Neural cell (in vitro differentiated cells): ENCODE measurements around the gene PLCH1. TPM values are rescaled to one million over a fixed set of nuclear protein-coding genes. Genes with fewer than 3 reads are reported as not detected.
"Not testable (repeated sequence)": the region's sequence is repeated elsewhere in the genome, so short reads cannot be mapped to it uniquely, and the experiment has no call there.

Source experiments
- H2AFZ ChIP-seq: fragments of 200-600, 300-800 bp; sonication (generic), shearing (Covaris generic); 2 replicates; pipeline ENCODE4 v1.6.0; 2014; ENCODE audit warnings: low read depth, mild to moderate bottlenecking, antibody characterized with exemption, low read length, moderate library complexity
- H3F3A ChIP-seq: fragments of 200-600 bp; shearing (Covaris generic); 2 replicates; pipeline ENCODE4 v1.6.1; 2016; ENCODE audit warnings: mild to moderate bottlenecking, moderate library complexity, mixed read lengths, antibody characterized with exemption, low read length; ENCODE audit not compliant: insufficient read depth, poor library complexity, severe bottlenecking
- H3K27ac ChIP-seq: fragments of 200-600, 300-800 bp; sonication (generic), shearing (Covaris generic); 2 replicates; pipeline ENCODE4 v1.5.1; 2014; ENCODE audit warnings: mild to moderate bottlenecking, low read length, moderate library complexity
- H3K27me3 ChIP-seq: fragments of 300-800, 200-600 bp; sonication (generic), shearing (Covaris generic); 2 replicates; pipeline ENCODE4 v1.6.0; 2014; ENCODE audit warnings: mild to moderate bottlenecking, low read depth, low read length, moderate library complexity; ENCODE audit not compliant: insufficient read depth
- H3K36me3 ChIP-seq: fragments of 300-800, 200-600 bp; sonication (generic), shearing (Covaris generic); 2 replicates; pipeline ENCODE4 v1.5.1; 2014; ENCODE audit warnings: mild to moderate bottlenecking, antibody characterized with exemption, low read length, moderate library complexity; ENCODE audit not compliant: insufficient read depth
- H3K4me2 ChIP-seq: fragments of 300-800, 200-600 bp; sonication (generic), shearing (Covaris generic); 2 replicates; pipeline ENCODE4 v1.6.0; 2014; ENCODE audit warnings: mild to moderate bottlenecking, low read length
- H3K4me3 ChIP-seq: fragments of 300-800, 200-600 bp; sonication (generic), shearing (Covaris generic); 2 replicates; pipeline ENCODE4 v1.5.1; 2014; ENCODE audit warnings: mild to moderate bottlenecking, low read length, moderate library complexity
- H3K79me2 ChIP-seq: fragments of 200-600 bp; shearing (Covaris generic); replicated peaks from 2 replicates; pipeline ENCODE4 v1.6.0; 2014; ENCODE audit warnings: mild to moderate bottlenecking, low read length, moderate library complexity; ENCODE audit not compliant: insufficient read depth
- H3K9ac ChIP-seq: fragments of 300-800, 200-600 bp; sonication (generic), shearing (Covaris generic); 2 replicates; pipeline ENCODE4 v1.6.1; 2016; ENCODE audit warnings: mild to moderate bottlenecking, low read length, mixed read lengths
- H3K9me2 ChIP-seq: fragments of 200-600 bp; shearing (Covaris generic); 2 replicates; pipeline ENCODE4 v1.6.1; 2016; ENCODE audit warnings: mild to moderate bottlenecking, low read length, mixed read lengths; ENCODE audit not compliant: insufficient read depth
- H3K9me3 ChIP-seq: fragments of 200-600, 300-800 bp; sonication (generic), shearing (Covaris generic); 2 replicates; pipeline ENCODE4 v1.6.1; 2016; ENCODE audit warnings: mild to moderate bottlenecking, mixed run types, low read length, moderate library complexity, mixed read lengths
- H4K20me1 ChIP-seq: fragments of 200-600 bp; shearing (Covaris generic); 2 replicates; pipeline ENCODE4 v1.6.1; 2016; ENCODE audit warnings: mild to moderate bottlenecking, mixed run types; ENCODE audit not compliant: insufficient read depth
- EP300 ChIP-seq: fragments of 450-650 bp; conservative IDR thresholded peaks from 2 replicates; pipeline ENCODE4 v1.6.1; 2014; ENCODE audit warnings: antibody characterized with exemption, mild to moderate bottlenecking, moderate library complexity; ENCODE audit not compliant: poor library complexity, severe bottlenecking
- EZH2 ChIP-seq: fragments of 200-600, 300-800 bp; shearing (Covaris generic), sonication (generic); IDR thresholded peaks from 2 replicates; pipeline ENCODE4 v1.6.1; 2014; ENCODE audit warnings: antibody characterized with exemption, low read length, borderline replicate concordance, mild to moderate bottlenecking; ENCODE audit not compliant: insufficient read depth, poor library complexity, severe bottlenecking
- MXI1 ChIP-seq: fragments of 450-650 bp; conservative IDR thresholded peaks from 2 replicates; pipeline ENCODE4 v1.6.1; 2014; ENCODE audit warnings: antibody characterized with exemption, mild to moderate bottlenecking; ENCODE audit not compliant: poor library complexity, severe bottlenecking
- POLR2AphosphoS5 ChIP-seq: IDR thresholded peaks from 2 replicates; pipeline ENCODE4 v1.6.1; 2012
- RAD21 ChIP-seq: fragments of 450-650 bp; conservative IDR thresholded peaks from 2 replicates; pipeline ENCODE4 v1.6.1; 2014; ENCODE audit warnings: antibody characterized with exemption, mild to moderate bottlenecking, moderate library complexity
- SMC3 ChIP-seq: fragments of 450-650 bp; conservative IDR thresholded peaks from 2 replicates; pipeline ENCODE4 v1.6.1; 2014; ENCODE audit warnings: antibody characterized with exemption, mild to moderate bottlenecking, moderate library complexity; ENCODE audit not compliant: poor library complexity
- TAF1 ChIP-seq: IDR thresholded peaks from 2 replicates; pipeline ENCODE4 v1.6.1; 2012; ENCODE audit warnings: low read depth
- polyA plus RNA-seq: library from polyadenylated mRNA; depleted of rRNA; stranded (reverse); fragments of >200 nt; gene quantifications from 2 replicates; pipeline ENCODE4 v1.2.3, GENCODE V29; 2014
- TF ChIP-seq, protein P1 (sequence below): fragments of 450-650 bp; IDR thresholded peaks from 2 replicates; pipeline ENCODE4 v1.5.1; 2014; ENCODE audit warnings: antibody characterized with exemption, mild to moderate bottlenecking, moderate library complexity; ENCODE audit not compliant: poor library complexity, severe bottlenecking
- TF ChIP-seq, protein P2 (sequence below): IDR thresholded peaks from 2 replicates; pipeline ENCODE4 v1.6.1; 2012; ENCODE audit warnings: borderline replicate concordance

The PLCH1 gene
- polyA plus RNA-seq, 1 donor from 2014 or later, result 13.5 TPM

DNA sequence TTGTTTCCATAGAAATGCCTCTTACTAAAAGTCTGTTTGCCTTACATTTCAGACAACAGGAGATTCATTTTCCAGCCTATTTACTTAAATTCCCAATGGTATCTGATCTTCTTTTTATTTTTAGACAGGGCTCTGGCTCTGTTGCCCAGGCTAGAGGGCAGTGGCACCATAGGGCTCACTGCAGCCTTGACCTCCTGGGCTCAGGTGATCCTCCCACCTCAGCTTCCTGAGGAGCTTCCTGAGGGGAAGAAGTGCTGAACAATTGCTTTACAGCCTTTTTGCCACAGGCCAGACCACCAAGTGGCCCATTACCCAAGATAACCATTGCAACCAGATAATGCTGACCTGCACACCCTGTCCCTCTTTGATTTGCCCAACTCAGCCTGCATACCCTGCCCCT lies 126.3 kb downstream of the PLCH1 start:
- H3K9me3 ChIP-seq, result peaks cover 13% of the 10 kb centered on the region
- H3K27ac ChIP-seq, result no peak overlapping the region

DNA sequence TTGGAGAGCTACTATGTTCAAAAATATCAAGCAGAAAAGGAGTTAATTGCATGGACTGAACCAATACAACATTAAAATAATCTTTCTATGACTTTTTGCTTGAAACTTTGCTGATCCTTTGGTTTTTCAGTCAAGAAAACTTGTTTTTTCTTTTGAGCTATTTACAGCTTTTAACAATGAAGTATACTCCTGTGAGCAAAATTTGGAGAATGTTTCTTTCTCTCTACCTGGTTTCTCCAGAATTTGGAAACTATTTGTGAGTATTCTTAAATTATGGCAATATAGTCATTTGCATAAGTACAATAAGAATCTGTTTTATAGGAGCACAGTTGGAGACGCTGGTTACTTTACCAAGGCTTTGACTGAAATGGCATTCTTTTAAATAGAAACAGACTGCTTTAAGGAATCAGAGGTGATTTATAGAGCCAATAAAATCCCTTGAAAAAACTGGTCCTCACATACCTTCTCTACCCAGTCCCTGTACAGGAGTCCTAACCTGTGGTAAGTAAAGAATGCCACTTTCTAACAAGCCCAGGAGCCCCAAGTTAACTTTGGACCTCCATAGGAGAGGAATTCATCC lies 127.4 kb downstream of the PLCH1 start:
- Histone ChIP-seq H3K9me2 (no peaks in the 10 kb centered on the region), H3K27me3 (no peaks in the 10 kb centered on the region), H3K27ac (no peak overlapping the region), H3F3A (no peaks in the 10 kb centered on the region), H3K36me3 (no peaks in the 10 kb centered on the region), H3K4me2 (no peak overlapping the region), H3K4me3 (no peak overlapping the region), H2AFZ (no peak overlapping the region), H3K9me3 (peaks cover 13% of the 10 kb centered on the region), H3K79me2 (peaks cover 8% of the 10 kb centered on the region), H3K9ac (no peak overlapping the region), H4K20me1 (no peaks in the 10 kb centered on the region)
- no peak for TF ChIP-seq TAF1
- no peak for TF ChIP-seq RAD21
- TF ChIP-seq EP300, result no peak
- TF ChIP-seq, protein P1, sequence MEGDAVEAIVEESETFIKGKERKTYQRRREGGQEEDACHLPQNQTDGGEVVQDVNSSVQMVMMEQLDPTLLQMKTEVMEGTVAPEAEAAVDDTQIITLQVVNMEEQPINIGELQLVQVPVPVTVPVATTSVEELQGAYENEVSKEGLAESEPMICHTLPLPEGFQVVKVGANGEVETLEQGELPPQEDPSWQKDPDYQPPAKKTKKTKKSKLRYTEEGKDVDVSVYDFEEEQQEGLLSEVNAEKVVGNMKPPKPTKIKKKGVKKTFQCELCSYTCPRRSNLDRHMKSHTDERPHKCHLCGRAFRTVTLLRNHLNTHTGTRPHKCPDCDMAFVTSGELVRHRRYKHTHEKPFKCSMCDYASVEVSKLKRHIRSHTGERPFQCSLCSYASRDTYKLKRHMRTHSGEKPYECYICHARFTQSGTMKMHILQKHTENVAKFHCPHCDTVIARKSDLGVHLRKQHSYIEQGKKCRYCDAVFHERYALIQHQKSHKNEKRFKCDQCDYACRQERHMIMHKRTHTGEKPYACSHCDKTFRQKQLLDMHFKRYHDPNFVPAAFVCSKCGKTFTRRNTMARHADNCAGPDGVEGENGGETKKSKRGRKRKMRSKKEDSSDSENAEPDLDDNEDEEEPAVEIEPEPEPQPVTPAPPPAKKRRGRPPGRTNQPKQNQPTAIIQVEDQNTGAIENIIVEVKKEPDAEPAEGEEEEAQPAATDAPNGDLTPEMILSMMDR, result no peak
- TF ChIP-seq POLR2AphosphoS5, result no peak
- TF ChIP-seq, protein P2, sequence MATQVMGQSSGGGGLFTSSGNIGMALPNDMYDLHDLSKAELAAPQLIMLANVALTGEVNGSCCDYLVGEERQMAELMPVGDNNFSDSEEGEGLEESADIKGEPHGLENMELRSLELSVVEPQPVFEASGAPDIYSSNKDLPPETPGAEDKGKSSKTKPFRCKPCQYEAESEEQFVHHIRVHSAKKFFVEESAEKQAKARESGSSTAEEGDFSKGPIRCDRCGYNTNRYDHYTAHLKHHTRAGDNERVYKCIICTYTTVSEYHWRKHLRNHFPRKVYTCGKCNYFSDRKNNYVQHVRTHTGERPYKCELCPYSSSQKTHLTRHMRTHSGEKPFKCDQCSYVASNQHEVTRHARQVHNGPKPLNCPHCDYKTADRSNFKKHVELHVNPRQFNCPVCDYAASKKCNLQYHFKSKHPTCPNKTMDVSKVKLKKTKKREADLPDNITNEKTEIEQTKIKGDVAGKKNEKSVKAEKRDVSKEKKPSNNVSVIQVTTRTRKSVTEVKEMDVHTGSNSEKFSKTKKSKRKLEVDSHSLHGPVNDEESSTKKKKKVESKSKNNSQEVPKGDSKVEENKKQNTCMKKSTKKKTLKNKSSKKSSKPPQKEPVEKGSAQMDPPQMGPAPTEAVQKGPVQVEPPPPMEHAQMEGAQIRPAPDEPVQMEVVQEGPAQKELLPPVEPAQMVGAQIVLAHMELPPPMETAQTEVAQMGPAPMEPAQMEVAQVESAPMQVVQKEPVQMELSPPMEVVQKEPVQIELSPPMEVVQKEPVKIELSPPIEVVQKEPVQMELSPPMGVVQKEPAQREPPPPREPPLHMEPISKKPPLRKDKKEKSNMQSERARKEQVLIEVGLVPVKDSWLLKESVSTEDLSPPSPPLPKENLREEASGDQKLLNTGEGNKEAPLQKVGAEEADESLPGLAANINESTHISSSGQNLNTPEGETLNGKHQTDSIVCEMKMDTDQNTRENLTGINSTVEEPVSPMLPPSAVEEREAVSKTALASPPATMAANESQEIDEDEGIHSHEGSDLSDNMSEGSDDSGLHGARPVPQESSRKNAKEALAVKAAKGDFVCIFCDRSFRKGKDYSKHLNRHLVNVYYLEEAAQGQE, result no peak
- TF ChIP-seq EZH2, result no peak

More for the DNA sequence above, 126.3 kb downstream of the PLCH1 start:
- Histone ChIP-seq H2AFZ (no peak overlapping the region), H3K4me2 (no peak overlapping the region), H3K9ac (no peak overlapping the region), H3K4me3 (no peak overlapping the region), H3K9me2 (no peaks in the 10 kb centered on the region), H3K27me3 (no peaks in the 10 kb centered on the region), H3F3A (no peaks in the 10 kb centered on the region), H3K79me2 (peaks cover 8% of the 10 kb centered on the region), H3K36me3 (no peaks in the 10 kb centered on the region), H4K20me1 (no peaks in the 10 kb centered on the region)
- TF ChIP-seq EP300, result no peak
- no peak for TF ChIP-seq TAF1
- no peak for TF ChIP-seq POLR2AphosphoS5
- no peak for TF ChIP-seq SMC3
- TF ChIP-seq EZH2, result no peak
- TF ChIP-seq, protein P2, result no peak
- TF ChIP-seq, protein P1, result no peak
- TF ChIP-seq MXI1, result no peak

DNA sequence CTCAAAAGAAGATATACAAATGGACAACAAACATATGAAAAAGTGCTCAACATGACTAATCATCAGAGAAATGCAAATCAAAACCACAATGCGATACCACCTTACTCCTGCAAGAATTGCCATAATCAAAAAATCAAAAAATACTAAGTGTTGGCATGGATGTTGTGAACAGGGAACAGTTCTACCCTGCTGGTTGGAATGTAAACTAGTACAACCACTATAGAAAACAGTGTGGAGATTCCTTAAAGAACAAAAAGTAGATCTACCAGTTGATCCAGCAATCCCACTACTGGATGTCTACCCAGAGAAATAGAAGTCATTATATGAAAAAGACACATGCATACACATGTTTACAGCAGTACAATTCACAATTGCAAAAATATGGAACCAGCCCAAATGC lies 129.7 kb downstream of the PLCH1 start:
- not testable (repeated sequence) for H3K27ac ChIP-seq, H3K4me3 ChIP-seq, H4K20me1 ChIP-seq, H3K9ac ChIP-seq, H3K36me3 ChIP-seq, H3K4me2 ChIP-seq, H2AFZ ChIP-seq, H3K9me2 ChIP-seq, H3F3A ChIP-seq, H3K27me3 ChIP-seq
- H3K79me2 ChIP-seq, result peaks cover 22% of the 10 kb centered on the region
- H3K9me3 ChIP-seq, result peaks cover 13% of the 10 kb centered on the region
